AG09319 (cell line): ENCODE measurements around the gene RPL18A.

ENCODE experiments used
- DNase-seq: peaks from one replicate; pipeline ENCODE4 v3.0.0-alpha.2; 2010; ENCODE audit warnings: low read depth; ENCODE audit errors: extremely low read depth
- TF ChIP-seq, protein P1 (sequence below): IDR thresholded peaks from 2 replicates; pipeline ENCODE4 v1.5.1; 2011; ENCODE audit warnings: low read depth, mild to moderate bottlenecking, inconsistent platforms, low read length, moderate library complexity

Gene RPL18A

DNA sequence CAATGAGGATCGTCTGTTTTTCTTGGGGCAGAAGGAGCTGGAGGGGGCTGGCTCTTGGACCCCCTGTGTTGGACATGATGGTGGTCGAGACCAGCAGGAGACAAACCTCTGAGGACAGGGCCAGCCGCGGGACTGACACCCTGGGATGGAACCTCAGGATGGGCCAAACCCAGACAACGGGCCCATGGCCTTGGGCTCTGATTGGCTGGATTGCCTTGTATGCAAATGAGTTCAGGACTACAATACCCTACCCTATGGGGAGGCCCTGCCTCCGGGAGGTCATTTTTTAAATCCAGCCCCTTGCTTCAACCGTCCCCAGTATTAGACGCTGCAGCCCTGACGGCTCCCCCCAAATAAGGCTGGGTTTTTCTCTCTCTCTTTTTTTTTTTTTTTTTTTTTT lies 34.1 kb downstream of the RPL18A start:
- no peak for DNase-seq
- TF ChIP-seq, protein P1, sequence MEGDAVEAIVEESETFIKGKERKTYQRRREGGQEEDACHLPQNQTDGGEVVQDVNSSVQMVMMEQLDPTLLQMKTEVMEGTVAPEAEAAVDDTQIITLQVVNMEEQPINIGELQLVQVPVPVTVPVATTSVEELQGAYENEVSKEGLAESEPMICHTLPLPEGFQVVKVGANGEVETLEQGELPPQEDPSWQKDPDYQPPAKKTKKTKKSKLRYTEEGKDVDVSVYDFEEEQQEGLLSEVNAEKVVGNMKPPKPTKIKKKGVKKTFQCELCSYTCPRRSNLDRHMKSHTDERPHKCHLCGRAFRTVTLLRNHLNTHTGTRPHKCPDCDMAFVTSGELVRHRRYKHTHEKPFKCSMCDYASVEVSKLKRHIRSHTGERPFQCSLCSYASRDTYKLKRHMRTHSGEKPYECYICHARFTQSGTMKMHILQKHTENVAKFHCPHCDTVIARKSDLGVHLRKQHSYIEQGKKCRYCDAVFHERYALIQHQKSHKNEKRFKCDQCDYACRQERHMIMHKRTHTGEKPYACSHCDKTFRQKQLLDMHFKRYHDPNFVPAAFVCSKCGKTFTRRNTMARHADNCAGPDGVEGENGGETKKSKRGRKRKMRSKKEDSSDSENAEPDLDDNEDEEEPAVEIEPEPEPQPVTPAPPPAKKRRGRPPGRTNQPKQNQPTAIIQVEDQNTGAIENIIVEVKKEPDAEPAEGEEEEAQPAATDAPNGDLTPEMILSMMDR, result no peak

DNA sequence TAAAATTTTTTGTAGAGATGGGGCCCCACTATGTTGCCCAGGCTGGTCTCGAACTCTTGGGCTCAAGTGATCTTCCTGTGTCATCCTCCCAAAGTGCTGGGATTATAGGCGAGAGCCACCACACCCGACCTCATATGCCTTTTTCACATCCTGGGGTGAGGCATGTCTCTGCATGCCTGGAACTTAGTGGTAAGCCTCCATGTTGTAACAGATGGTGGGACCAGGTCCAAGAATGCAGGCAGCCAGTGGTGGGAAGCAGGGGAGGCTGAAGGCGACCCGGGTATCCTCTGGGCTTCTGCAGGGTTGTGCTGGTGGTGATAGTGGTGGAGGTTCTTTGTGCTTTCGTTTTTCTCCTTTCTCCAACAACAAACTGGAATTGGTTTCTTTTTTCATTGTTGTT lies 43.0 kb downstream of the RPL18A start:
- DNase-seq, result peak; percentile 7
- TF ChIP-seq, protein P1, result no peak

DNA sequence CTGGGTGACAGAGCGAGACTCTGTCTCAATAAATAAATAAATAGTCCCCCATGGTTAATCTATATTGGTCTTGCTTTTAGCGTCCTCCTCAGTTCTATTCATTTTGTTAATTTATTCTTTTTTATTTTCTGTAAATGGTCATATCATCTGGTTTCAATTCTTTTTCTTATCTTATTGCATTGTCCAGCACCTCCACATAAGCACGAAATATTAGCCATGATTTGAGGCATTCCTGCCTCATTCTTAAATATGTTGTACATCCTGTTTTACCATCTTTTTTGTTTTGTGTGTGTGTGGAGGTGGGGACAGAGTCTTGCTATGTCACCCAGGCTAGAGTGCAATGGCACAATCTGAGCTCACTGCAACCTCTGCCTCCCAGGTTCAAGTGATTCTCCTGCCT lies 48.5 kb downstream of the RPL18A start:
- DNase-seq, result no peak
- TF ChIP-seq, protein P1, result no peak

DNA sequence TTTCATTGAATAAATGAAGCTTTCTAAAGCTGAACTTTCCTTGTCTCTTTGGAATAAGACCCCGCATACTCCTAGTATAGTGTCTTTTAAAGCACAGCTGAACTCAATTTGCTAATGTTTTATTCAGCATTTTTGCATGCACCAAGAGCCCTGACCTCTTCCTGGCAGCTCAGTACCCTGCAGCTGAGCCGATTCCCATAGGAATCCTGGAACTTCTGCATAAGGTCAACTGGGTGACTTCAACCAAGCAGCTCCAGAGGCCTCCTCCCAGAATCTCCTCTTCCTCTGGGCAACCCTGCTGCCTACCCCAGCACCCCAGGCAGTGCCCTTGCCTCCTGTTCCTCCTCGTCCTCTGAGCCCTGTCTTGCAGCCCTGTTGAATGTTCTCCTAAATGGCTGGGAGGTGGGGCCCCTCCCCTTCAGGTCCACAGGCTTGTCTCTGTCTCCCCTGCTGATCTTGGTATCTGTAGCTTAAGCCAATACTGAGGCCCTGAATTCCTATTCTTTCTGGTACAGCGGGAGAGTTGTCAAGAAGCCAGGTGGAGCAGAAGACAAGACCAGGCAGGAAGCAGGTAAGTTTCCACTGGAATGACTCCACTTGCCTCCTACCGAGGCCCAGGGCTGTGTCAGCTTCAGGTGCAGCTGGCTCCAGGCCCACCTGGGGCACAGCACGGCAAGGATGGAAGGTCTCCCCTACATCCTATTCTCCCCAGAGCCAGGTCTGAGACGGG lies 49.5 kb downstream of the RPL18A start:
- no peak for DNase-seq
- TF ChIP-seq, protein P1, result no peak

DNA sequence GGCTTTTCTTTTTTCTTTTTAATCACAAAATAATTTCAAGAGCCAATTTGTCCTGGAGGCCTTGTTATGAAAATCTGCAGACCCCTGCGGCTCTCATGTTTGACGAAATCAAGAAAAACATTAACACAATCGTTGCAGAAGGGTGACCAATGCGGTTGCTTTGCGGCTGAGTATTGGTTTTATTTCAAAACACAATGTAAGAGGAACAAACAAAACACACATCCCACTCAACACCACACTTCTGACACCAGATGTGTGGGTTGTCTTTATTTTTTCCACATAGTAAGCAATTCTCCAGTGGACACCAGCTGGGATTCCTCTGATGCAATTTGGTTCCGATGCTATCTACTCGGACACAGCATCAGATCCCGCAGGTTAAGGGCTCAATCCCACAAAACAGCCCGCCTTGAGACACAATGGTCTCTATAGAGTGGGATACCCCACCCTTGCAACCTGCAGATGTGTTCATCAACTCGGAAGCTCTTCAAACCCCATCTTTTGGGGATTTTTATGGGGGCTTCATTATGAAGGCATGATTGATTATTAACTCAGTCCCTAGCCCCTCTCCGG lies 51.2 kb downstream of the RPL18A start:
- TF ChIP-seq, protein P1, result no peak
- no peak for DNase-seq
